ENCODE data around the gene BRD4.
"Not testable (repeated sequence)": the region's sequence is repeated elsewhere in the genome, so short reads cannot be mapped to it uniquely, and the experiment has no call there.

The BRD4 gene

DNA sequence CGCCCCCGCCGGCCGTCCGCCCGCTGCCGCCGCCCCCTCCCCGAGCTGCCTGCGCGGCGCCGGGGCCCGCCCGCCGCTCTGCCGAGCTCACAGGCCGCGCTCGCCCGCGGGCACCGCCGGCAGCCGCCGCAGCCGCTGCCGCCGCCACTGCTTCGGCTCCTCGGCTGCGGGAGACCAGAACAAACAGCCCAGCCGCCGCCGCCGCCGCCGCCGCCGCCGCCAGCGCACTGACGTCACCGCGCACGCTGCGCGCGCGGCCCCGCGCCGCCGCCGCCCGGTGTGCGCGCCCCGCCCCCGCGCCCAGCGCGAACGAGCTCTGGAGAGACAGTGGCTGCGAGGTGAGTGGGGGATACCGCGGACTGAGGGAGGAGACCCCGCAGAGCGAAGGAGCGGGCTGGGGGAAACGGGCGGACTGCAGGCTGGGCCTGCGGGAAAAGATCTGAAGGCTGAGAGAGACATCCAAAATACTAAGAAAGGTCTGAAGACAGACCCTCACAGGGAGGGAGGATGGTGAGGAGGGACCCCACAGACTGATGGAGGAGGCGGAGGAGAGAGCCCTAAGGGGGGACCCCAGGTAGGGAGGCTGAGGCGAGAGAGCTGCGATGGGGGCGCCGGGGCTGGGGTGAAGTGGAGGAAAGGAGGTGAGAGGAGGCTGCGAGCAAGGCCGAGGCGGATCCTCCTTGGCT, at the start of gene BRD4:
Gene BRD4 (minus strand): TSS at position 229 of the 686 bp plus-strand sequence. CDS start 59,440 bp downstream, outside the sequence.
- DNase-seq = peak; percentile 35

DNA sequence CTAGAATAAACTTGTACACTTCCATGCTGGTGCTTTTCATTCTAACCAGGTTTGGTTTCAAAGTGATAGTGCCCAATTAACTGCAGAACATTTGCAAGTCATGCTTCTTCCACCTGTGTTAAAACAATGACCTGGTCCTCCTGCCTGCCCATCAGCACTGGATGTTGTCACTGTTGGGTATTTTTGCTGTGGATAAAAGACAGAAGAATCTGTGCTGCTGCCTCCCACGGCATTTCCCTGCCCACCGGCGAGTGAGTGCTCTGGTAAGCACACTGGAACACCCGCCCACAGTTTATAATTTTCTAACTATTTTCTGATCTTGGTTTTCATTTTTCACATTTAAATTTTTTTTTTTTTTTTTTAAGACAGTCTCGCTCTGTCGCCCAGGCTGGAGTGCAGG, 49.5 kb upstream of the BRD4 start:
- DNase-seq = no peak

DNA sequence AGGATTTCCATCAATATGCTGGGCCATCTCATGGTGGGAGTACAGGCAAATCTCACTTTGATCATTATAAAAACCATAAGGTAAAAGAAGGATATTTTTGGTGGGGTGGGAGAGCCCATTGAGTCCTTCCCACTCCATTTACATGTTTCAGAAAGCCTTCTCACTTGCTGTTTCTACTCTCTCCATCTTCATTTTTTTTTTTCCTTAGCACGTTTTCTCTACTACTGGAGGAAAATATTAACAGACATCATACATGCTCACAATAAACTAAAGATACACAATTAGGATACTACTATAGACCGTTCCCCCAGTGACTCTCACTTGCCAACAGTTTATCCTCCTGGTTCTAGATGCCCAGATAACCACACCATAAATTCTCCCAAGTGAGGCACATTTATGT, 49.1 kb upstream of the BRD4 start:
- no peak for DNase-seq

- peak; percentile 48 for DNase-seq
Measured at GRCh38 chr19:15379999-15380647, 47.8 kb upstream of the BRD4 start.

DNA sequence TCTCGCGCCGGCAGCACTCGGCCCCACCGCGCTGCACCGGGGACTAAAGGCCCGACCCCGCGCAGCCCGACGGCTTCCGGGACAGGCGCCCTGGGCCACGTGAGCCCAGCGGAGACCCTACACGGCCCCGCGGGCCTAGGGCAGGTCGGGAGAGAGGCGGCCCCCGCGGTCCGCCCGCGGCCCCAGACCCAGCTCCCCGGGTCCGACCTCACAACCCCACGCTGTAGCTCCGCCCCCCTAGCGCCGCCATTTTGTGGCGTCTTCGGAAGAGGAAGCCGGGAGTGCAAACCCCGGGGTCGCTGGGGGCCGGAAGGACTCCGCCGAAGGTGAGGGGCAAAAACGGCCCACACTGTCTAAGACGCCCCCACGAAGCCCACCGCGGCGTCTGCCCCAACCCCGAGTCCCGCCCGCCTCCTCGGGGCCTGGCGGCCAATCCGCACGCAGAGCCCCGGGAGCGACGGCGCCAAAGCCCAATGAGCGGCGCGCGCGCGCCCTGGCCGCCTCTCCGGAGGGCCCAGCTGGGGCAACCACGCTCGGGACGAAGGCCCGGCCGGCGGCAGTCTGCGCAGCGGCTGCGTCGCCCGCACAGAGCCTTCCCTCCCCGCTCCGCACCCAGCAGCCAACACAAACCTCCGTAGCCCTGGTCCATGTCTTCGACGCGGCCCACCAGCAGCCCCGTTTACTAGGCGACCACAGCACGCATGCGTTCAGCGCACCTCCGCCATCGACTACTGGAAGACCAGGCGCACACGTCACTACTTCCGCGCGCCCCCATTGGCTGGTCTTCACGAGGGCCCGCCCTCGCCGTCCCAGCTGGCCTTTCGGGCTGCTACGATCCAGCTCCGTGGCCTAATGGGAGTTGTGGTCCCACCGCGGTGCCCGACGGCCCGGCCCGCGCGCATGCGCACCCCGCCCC, 47.0 kb upstream of the BRD4 start, which contains the start of gene AKAP8:
Gene AKAP8 (minus strand): TSS at position 705 of the 916 bp plus-strand sequence. CDS start 56 bp downstream, at position 649.
- peak; percentile 99 for DNase-seq

DNA sequence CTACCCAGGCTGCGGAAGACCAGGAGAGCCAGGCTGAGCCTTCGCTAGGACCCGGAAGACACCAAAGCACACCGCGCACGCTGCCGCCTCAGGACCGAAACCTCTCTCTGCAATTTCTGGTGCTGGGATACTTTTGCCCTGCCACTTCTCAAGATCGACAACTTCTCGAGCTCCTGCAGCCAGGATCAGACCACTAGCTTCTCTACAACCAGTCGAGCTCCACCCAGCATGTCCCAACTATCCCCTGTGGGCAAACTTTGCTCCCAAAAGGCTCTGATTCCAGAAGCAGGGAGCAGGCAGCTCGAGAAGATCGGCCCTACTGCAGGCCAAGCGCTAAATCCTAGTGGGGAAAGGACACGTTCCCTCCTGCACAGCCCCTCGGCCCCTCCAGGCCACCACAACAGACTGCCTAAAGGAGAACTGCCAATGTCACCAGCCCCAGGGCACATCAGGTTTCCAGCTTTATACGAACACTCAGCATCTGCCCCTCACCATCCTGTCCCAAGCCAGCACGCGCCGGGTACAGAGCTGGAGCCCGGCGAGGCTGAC, 46.3 kb upstream of the BRD4 start:
- peak; percentile 68 for DNase-seq

- DNase-seq = peak; percentile 47
Measured at GRCh38 chr19:15374796-15375440, 42.6 kb upstream of the BRD4 start.

GRCh38 chr19:15374105-15374651, 41.8 kb upstream of the BRD4 start:
- DNase-seq = no peak

DNA sequence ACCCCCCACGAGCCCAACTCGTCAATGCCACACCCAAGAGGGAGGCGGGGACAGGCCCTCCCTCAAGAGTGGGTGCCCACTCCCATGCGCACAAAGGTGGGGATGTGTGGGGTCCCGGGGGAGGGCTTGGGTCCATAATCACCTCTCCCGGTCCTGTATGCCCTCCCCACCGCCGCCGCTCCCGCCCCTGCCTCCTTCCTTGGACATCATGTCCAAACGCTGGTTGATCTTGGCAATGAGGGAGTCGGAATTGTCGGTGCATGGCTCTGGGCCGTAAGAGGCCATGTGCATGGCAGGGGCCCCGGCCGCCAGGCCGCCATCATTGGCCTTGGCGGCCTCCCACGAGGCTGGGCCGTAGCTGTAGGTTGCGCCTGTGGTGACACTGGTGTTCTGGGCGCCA, 41.3 kb upstream of the BRD4 start:
- no peak for DNase-seq

- no peak for DNase-seq
Measured at GRCh38 chr19:15372891-15373301, 40.6 kb upstream of the BRD4 start.

DNA sequence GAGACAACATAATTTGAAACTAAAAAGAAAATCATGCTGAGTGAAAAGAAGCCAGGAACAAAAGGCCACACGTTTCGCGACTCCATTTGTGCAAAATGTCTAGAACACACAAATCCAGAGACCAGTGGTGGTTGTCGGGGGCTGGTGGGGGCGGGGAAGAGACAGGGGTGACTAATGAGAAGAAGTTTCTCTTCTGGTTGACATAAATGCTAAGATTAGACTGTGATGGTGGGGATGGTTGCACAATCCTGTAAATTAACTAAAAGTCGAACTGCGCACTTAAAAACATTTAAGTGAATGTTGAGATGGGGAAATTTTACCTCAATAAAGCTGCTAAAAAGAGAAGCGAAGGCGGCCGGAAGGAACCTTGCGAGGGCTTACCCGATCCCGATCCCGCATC, 40.1 kb upstream of the BRD4 start:
- DNase-seq = peak; percentile 99

GRCh38 chr19:15371786-15372380, 39.5 kb upstream of the BRD4 start:
- peak; percentile 61 for DNase-seq

- DNase-seq = no peak
Measured at GRCh38 chr19:15371119-15371518, 38.8 kb upstream of the BRD4 start.

GRCh38 chr19:15369594-15369891, 37.2 kb upstream of the BRD4 start:
- DNase-seq = no peak

DNA sequence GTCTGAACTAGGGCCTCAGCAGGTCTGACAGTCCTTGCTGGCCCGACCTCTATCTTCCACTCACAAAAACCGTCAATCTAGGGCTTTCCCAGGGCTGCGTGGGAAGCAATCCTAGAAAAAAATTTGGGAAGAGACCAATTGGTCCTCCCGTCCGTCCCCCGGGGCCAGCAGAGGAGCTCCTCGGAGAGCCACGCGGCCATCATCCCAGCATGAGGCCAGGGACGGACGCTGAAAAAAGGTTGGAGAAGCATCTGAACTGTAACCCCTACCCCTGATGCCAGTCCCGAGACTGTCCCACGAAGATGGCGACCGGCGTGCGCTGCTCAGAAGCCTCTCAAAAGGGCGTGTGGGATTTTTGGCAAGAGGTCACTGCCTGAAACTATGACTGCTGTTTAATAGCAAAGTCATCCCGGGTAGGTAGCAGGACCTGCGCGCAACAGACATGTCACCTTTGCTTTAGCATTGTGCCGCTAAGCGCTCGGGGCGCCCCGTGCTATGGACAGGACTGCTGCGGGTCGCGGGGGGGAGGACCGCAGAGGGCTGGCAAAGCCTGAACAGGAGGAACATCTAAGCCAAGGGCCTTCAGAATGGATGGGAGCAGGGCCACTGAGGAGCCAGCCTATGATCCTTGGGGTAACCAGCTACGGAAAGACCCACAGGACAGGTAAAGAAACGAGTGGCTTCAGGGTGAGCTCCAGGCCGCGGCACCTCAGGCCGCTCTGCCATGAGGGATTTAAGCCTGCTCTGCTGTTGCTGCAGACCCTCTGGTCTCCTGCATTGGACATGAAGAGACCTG, 36.7 kb upstream of the BRD4 start:
- DNase-seq = no peak

DNA sequence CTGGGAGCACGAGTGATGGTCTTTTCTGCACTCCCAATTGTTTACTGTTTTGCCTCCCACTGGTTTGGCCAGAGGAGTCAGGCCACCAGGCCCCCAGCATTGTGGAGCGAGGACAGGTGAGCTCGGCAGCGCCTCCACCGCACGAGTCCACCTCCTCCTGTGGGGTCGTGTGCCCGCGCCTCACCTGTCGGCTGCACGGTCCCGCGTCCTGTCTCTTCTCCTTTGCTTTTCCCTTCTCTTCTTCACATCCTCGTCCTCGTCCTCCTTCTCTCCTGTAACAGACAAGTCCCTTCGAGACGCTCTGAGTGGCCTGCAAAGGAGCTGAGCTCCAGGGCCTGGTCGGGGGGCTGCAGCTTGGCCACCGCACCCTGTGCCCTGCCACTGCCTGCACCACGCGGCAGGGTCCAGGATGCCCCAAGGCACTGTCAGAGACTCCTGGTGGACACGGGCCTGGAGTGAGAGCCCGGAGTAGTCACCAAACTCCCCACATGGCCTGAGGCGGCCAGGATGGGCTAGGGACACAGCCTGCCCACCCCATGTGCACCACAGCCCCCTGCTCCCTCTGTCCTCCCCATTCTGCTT, 35.8 kb upstream of the BRD4 start:
- DNase-seq = no peak

DNA sequence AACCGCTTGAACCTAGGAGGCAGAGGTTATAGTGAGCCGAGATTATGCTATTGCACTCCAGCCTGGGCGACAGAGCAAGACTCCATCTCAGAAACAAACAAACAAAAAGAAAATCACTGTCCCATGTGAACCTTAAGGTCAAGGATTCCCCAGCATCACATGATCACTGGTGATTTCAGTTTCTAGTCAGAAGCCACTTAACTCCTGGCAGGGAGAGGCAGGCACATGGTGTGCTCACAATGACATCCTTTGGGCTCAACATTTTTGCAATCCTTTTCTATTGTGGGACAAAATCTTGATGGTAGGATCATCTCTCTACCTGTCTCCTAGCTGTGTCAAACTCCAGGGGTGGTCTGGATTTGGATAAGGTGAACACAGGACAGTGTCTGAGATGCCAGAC, 35.1 kb upstream of the BRD4 start:
- DNase-seq = no peak

GRCh38 chr19:15365264-15365663, 32.9 kb upstream of the BRD4 start:
- no peak for DNase-seq

DNA sequence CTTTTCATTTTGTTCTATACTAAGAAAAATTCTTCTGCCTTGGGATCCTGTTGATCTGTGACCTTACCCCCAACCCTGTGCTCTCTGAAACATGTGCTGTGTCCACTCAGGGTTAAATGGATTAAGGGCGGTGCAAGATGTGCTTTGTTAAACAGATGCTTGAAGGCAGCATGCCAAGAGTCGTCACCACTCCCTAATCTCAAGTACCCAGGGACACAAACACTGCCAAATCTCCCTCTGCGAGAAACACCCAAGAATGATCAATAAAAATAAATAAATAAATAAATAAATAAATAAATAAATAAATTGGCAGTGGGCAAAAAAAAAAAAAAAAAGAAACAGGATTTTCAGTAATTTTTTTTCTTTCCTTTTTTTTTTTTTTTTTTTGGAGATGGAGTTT, 31.5 kb upstream of the BRD4 start:
- DNase-seq = not testable (repeated sequence)

DNA sequence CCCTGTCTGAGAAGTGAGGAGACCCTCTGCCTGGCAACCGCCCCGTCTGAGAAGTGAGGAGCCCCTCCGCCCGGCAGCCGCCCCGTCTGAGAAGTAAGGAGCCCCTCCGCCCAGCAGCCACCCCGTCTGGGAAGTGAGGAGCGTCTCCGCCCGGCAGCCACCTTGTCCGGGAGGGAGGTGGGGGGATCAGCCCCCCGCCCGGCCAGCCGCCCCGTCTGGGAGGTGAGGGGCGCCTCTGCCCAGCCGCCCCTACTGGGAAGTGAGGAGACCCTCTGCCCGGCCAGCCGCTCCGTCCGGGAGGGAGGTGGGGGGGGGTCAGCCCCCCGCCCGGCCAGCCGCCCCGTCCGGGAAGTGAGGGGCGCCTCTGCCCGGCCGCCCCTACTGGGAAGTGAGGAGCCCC, 30.7 kb upstream of the BRD4 start:
- not testable (repeated sequence) for DNase-seq

DNA sequence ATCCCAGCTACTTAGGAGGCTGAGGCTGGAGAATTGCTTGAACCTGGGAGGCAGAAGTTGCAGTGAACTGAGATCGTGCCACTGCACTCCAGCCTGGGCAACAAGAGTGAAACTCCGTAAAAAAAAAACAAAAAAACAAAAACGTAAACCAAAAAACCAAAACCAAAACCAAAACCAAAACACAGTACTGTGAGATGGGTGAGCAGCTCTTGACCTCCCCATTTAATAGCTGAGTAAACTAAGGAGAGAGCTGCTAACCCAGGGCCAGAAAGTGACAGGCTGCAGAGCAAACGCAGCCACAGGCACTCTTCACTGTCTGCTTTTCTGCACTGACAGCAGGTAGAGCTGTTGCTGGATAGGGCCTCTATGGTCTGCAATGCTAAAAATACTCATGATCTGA, 27.7 kb upstream of the BRD4 start:
- not testable (repeated sequence) for DNase-seq
